H1 (cell line): ENCODE results near the gene ZNF689. TPM values are rescaled to one million over a fixed set of nuclear protein-coding genes. Genes with fewer than 3 reads are reported as not detected.

Source experiments
- ATF2 ChIP-seq: IDR thresholded peaks from 2 replicates; pipeline ENCODE4 v1.6.1; 2012; ENCODE audit warnings: low read length, inconsistent platforms
- KDM4A ChIP-seq: IDR thresholded peaks from one replicate; pipeline ENCODE4 v1.7.1; 2012; ENCODE audit warnings: low read depth, mild to moderate bottlenecking, moderate library complexity, low read length, inconsistent platforms; ENCODE audit not compliant: severe bottlenecking
- SP2 ChIP-seq: IDR thresholded peaks from 2 replicates; pipeline ENCODE4 v1.6.1; 2012; ENCODE audit warnings: mild to moderate bottlenecking, low read length, inconsistent platforms
- polyA plus RNA-seq, 7 experiments: library from polyadenylated mRNA; depleted of rRNA in 3 of 7; stranded (reverse) in 5 of 7; unstranded in 2 of 7; fragments of >200 nt in 5 of 7; fragments of 200-250 nt in 2 of 7; gene quantifications; 1 replicate in 5 of 7; 2 replicates in 1 of 7; 4 replicates in 1 of 7; pipeline versions ENCODE4 v1.2.1 to v1.2.3, GENCODE V29; 2011 to 2013; ENCODE audit warnings: missing spikeins in 2 of 7, mixed read lengths in 2 of 7
- total RNA-seq: library from RNA; stranded (reverse); fragmentation: NEBNext Ultra II Directional; extraction: Animal tissue kit (Norgen Biotek cat#: 25700); gene quantifications from 2 replicates; pipeline ENCODE4 v1.2.1, GENCODE V29; 2021

Gene ZNF689
- total and polyA plus RNA-seq, 2 of the 8 experiments (the other 6 are each of a cell fraction or from before 2014, with no cell fraction given): 14.3 to 15.3 TPM

DNA sequence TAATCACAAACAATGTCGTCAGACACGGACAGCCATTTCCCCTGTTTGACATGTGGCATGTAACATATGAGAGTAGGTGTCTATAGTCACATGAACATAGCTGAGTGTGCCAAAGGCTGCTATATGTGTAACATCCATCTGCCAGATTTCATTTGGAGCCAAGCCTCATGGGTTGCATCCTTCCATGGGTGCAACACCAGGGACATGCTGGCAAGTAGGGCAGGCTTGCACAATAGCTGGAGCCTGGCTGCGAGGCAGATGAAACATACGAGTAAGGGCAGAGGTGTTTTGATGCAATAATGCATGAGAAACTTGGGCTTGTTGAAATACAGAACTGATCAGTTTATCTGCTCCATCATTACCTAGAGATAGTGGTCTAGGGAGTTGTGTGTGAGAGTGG, 9.0 kb upstream of the ZNF689 start (continued):
- TF ChIP-seq ATF2 (no peak), SP2 (no peak), KDM4A (no peak)
